Stomach (tissue), 4 donors: ENCODE results near the gene HEPN1.

Source experiments
- EP300 ChIP-seq: sonication (generic); formaldehyde crosslinking; IDR thresholded peaks from one replicate; pipeline ENCODE4 v1.6.1; 2017; ENCODE audit warnings: antibody characterized with exemption
- POLR2A ChIP-seq, 4 donors: fragments of 450-650 bp; IDR thresholded peaks; one replicate each; pipeline ENCODE4 v1.6.1; 2016; ENCODE audit warnings: antibody characterized with exemption in 4 of 4, control low read depth in 2 of 4, mild to moderate bottlenecking in 1 of 4, moderate library complexity in 1 of 4
- POLR2AphosphoS5 ChIP-seq, 3 donors: sonication (generic); formaldehyde crosslinking; IDR thresholded peaks; one replicate each; pipeline ENCODE4 v1.6.1; 2016; ENCODE audit warnings: antibody characterized with exemption in 3 of 3
- TF ChIP-seq, protein P1 (sequence below), 7 experiments: fragments of 450-650 bp in 4 of 7; fragments of 200-600 bp in 3 of 7; sonication (generic) in 3 of 7; IDR thresholded peaks; one replicate each; pipeline ENCODE4 v1.5.1; 2016 to 2019; ENCODE audit warnings: antibody characterized with exemption in 7 of 7, control low read depth in 2 of 7, mild to moderate bottlenecking in 1 of 7

DNA sequence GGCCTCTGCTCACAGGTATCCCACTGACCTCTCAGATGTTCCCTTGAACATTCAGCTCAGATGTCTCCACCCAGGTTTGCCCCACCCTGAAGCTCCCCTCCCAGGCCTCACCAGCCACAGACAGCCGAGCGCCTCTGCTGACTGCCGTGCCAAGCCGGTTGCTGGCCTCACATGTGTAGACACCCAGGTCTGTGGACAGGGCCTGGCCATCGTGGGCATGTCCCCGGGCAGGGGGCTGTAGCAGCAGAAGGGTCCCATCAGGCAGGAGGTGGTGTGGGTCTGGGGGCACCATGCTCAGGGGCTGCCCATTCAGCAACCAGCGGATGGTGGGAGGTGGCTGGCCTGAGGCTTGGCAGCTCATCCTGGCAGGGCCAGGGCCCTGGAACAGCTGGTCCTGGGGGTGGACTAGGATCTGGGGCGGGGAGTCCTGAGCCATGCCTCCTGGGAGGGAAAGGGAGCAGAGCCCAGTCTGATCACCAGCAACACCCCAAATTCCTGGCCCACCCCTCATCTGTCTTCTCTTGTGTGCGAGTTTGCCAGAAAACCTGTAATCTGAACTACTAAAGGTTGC lies 22.1 kb upstream of the HEPN1 start:
- TF ChIP-seq, protein P1, sequence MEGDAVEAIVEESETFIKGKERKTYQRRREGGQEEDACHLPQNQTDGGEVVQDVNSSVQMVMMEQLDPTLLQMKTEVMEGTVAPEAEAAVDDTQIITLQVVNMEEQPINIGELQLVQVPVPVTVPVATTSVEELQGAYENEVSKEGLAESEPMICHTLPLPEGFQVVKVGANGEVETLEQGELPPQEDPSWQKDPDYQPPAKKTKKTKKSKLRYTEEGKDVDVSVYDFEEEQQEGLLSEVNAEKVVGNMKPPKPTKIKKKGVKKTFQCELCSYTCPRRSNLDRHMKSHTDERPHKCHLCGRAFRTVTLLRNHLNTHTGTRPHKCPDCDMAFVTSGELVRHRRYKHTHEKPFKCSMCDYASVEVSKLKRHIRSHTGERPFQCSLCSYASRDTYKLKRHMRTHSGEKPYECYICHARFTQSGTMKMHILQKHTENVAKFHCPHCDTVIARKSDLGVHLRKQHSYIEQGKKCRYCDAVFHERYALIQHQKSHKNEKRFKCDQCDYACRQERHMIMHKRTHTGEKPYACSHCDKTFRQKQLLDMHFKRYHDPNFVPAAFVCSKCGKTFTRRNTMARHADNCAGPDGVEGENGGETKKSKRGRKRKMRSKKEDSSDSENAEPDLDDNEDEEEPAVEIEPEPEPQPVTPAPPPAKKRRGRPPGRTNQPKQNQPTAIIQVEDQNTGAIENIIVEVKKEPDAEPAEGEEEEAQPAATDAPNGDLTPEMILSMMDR (IDR thresholded peaks at IDR 0.05), result no peak
- no peak for TF ChIP-seq EP300
- no peak for TF ChIP-seq POLR2AphosphoS5 (IDR thresholded peaks at IDR 0.05)
- no peak for TF ChIP-seq POLR2A (IDR thresholded peaks at IDR 0.05)
